ENCODE measurements around the gene TMEM63A. TPM values are rescaled to one million over a fixed set of nuclear protein-coding genes. Genes with fewer than 3 reads are reported as not detected.

Gene TMEM63A
- total RNA-seq, 1 experiment from 2014 or later = 115 TPM

DNA sequence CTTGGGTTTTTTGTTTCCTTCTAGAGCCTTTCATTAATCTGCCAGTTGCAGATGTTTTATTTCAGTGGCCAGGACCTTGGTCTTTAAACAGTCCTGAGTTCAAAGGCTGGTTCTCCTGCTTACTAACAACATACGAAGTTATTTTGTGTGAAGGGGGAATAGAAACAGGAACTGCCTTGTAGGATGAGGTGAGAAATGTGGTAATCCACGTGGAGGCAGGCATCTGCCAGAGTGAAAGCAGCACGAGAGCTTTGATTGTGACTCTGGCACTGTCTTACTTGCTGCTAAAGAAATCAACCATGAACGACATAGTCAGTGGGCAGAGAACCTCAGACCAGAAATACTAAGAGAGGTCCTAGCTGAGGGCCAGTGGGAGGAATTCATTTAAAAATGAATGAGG, 30.4 kb downstream of the TMEM63A start:
- CTCF ChIA-PET = no interaction called here
- BruUV-seq (replicated peaks) = no TSS peak
- Histone ChIP-seq H3K4me2 (no peak overlapping the region), H4K20me1 (ENCODE audit: insufficient read depth) (no peaks in the 10 kb centered on the region; the same call in 1 of the 2 replicates), H3K4me1 (replicated peaks; ENCODE audit: insufficient read depth) (no peaks in the 10 kb centered on the region), H3K36me3 (ENCODE audit: low read depth) (peaks cover 11% of the 10 kb centered on the region), H3K9me2 (ENCODE audit: insufficient read depth) (no peaks in the 10 kb centered on the region), H3F3A (ENCODE audit: insufficient read depth, low read depth) (peaks cover 27% of the 10 kb centered on the region; the same call in 1 of the 2 replicates), H3K4me3 (no peak overlapping the region), H3K27me3 (ENCODE audit: insufficient read depth, low read depth) (no peaks in the 10 kb centered on the region), H3K9me3 (ENCODE audit: insufficient read depth, low read depth) (no peaks in the 10 kb centered on the region), H3K27ac (no peak overlapping the region), H2AFZ (no peak overlapping the region), H3K79me2 (ENCODE audit: low read depth) (no peaks in the 10 kb centered on the region)
- intact Hi-C loops (cut with micrococcal nuclease; ENCODE audit: unreplicated experiment) = no loop called here
- TF ChIP-seq, protein P1, sequence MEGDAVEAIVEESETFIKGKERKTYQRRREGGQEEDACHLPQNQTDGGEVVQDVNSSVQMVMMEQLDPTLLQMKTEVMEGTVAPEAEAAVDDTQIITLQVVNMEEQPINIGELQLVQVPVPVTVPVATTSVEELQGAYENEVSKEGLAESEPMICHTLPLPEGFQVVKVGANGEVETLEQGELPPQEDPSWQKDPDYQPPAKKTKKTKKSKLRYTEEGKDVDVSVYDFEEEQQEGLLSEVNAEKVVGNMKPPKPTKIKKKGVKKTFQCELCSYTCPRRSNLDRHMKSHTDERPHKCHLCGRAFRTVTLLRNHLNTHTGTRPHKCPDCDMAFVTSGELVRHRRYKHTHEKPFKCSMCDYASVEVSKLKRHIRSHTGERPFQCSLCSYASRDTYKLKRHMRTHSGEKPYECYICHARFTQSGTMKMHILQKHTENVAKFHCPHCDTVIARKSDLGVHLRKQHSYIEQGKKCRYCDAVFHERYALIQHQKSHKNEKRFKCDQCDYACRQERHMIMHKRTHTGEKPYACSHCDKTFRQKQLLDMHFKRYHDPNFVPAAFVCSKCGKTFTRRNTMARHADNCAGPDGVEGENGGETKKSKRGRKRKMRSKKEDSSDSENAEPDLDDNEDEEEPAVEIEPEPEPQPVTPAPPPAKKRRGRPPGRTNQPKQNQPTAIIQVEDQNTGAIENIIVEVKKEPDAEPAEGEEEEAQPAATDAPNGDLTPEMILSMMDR (conservative IDR thresholded peaks at IDR 0.05) = no peak
- no peak for TF ChIP-seq EZH2 (IDR thresholded peaks at IDR 0.05; ENCODE audit: low read depth)
- no peak for DNase-seq
- POLR2A ChIA-PET (ENCODE audit: unreplicated experiment) = no interaction called here

DNA sequence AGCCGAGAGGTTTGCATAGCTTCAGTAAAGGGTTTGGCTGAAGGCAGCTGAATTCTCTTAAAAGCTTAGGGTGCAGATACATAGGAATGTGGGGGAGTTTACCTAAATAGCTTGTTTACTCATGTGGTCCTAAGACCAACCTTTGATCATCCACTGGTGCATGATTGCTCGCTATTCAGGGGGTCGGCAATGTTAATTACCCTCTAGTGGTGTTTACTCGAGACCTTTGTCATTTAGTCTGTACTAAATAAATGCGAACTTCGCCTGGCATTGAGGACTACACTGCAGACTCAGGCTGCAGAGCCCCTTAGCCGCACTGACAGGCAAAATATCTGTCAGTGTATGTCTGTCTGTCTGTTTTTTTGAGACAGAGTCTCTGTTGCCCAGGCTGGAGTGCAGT, 31.8 kb downstream of the TMEM63A start:
- BruUV-seq (replicated peaks) = no TSS peak
- H3F3A ChIP-seq (ENCODE audit: insufficient read depth, low read depth) = peaks cover 41% of the 10 kb centered on the region
- no peaks in the 10 kb centered on the region for H3K9me3 ChIP-seq (ENCODE audit: insufficient read depth, low read depth)
- H3K79me2 ChIP-seq (ENCODE audit: low read depth) = no peaks in the 10 kb centered on the region
- ChIA-PET CTCF (no interaction called here), POLR2A (ENCODE audit: unreplicated experiment) (no interaction called here)
- no peak overlapping the region for H2AFZ ChIP-seq
- DNase-seq = no peak
- peaks cover 8% of the 10 kb centered on the region; the same call in 1 of the 2 replicates for H4K20me1 ChIP-seq (ENCODE audit: insufficient read depth)
- intact Hi-C loops (cut with micrococcal nuclease; ENCODE audit: unreplicated experiment) = no loop called here
- no peaks in the 10 kb centered on the region for H3K4me1 ChIP-seq (replicated peaks; ENCODE audit: insufficient read depth)
- TF ChIP-seq, protein P1 (conservative IDR thresholded peaks at IDR 0.05) = no peak
- TF ChIP-seq EZH2 (IDR thresholded peaks at IDR 0.05; ENCODE audit: low read depth) = no peak
- no peak overlapping the region for H3K4me3 ChIP-seq
- H3K4me2 ChIP-seq = no peak overlapping the region
- no peaks in the 10 kb centered on the region for H3K27me3 ChIP-seq (ENCODE audit: insufficient read depth, low read depth)
- peaks cover 20% of the 10 kb centered on the region for H3K36me3 ChIP-seq (ENCODE audit: low read depth)
- no peak overlapping the region for H3K27ac ChIP-seq
- H3K9me2 ChIP-seq (ENCODE audit: insufficient read depth) = no peaks in the 10 kb centered on the region

DNA sequence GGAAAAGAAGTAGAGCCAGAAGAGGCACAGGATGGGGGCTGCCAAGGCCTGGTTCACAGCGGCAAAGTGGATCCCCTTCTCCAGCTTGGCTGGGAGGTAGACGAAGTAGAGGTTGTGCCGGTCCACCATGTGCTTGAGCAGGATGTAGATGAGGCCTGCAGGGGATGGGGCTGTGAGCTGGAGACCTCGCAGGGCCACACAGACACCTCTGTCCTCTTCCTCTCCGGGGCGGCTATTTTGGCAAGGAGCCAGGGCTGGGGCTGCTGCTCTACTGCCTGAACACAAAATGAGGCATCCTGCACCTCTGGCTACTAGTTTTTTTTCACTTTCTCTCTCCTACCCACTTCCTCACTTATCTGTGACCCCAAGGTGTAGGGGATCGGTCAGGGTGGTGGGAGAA, 32.3 kb downstream of the TMEM63A start:
- no peak for DNase-seq
- Histone ChIP-seq H3K27me3 (ENCODE audit: insufficient read depth, low read depth) (no peaks in the 10 kb centered on the region), H3K9me3 (ENCODE audit: insufficient read depth, low read depth) (no peaks in the 10 kb centered on the region), H3K4me1 (replicated peaks; ENCODE audit: insufficient read depth) (no peaks in the 10 kb centered on the region), H3K27ac (no peak overlapping the region), H3K4me3 (no peak overlapping the region), H3K4me2 (no peak overlapping the region), H2AFZ (no peak overlapping the region), H4K20me1 (ENCODE audit: insufficient read depth) (peaks cover 8% of the 10 kb centered on the region; the same call in 1 of the 2 replicates), H3K9me2 (ENCODE audit: insufficient read depth) (no peaks in the 10 kb centered on the region), H3K79me2 (ENCODE audit: low read depth) (no peaks in the 10 kb centered on the region), H3F3A (ENCODE audit: insufficient read depth, low read depth) (peaks cover 43% of the 10 kb centered on the region), H3K36me3 (ENCODE audit: low read depth) (peaks cover 20% of the 10 kb centered on the region)
- TF ChIP-seq EZH2 (IDR thresholded peaks at IDR 0.05; ENCODE audit: low read depth) = no peak
- intact Hi-C loops (cut with micrococcal nuclease; ENCODE audit: unreplicated experiment) = loop anchor here (10.0 kb wide), 1 partner anchor 125 kb away; no protein-coding TSS in a partner anchor
- ChIA-PET CTCF (no interaction called here), POLR2A (ENCODE audit: unreplicated experiment) (interaction anchor here (0.5 kb wide), 1 partner anchor 40 kb away, joined by 4 read pairs; the partner anchor contains the start of gene EPHX1)
- BruUV-seq (replicated peaks) = no TSS peak

Measured in PC-9 (cell line).